ENCODE data around the gene AK3.

DNA sequence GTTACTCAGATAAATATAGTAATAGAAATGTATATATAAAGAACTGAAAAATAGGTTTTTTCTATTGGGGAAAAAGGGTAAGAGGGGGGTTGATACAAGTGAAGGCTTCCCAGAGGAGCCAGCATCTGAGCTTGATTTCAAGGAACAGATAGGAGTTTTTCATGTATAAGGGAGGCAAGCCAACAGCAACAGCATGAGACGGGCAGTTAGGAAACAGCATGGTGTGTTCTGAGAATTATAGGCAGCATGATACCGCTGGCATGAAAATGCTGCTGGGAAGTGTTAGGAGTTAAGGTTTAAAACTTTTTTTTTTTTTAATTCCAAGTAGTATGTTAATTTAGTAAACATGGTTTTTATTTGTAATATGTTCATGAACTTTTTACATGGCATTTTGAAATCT, 52.0 kb downstream of the AK3 start:
- TF ChIP-seq CTCF (IDR thresholded peaks at IDR 0.05; ENCODE audit: borderline replicate concordance, extremely low read depth, low read length, poor library complexity, severe bottlenecking) (no peak), EZH2 (IDR thresholded peaks at IDR 0.05; ENCODE audit: borderline replicate concordance, low read depth, low read length, severe bottlenecking) (no peak)
